ENCODE results near the gene CNTNAP5.

The CNTNAP5 gene

DNA sequence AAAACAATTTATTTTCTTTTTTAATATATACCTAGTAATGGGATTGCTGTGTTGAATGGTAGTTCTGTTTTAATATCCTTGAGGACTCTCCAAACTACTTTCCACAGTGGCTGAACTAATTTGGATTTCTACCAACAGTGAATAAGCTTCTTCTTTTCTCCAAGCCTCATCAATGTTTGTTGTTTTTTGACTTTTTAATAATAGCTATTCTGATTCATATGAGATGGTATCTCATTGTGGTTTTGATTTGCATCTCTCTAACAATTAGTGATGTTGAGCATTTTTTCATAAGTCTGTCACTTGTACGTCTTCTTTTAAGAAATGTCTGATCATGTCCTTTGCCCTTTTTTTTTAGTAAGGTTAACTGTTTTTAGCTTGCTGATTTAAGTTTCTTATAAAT, 863.3 kb downstream of the CNTNAP5 start:
- no peaks in the 10 kb centered on the region; the same call in 1 of the 2 replicates for H3K9me2 ChIP-seq (replicated peaks; ENCODE audit: low read depth, low read length)
- no peaks in the 10 kb centered on the region for H3K4me1 ChIP-seq (ENCODE audit: insufficient read depth, low read length, poor library complexity, severe bottlenecking)
- TF ChIP-seq, protein P1, sequence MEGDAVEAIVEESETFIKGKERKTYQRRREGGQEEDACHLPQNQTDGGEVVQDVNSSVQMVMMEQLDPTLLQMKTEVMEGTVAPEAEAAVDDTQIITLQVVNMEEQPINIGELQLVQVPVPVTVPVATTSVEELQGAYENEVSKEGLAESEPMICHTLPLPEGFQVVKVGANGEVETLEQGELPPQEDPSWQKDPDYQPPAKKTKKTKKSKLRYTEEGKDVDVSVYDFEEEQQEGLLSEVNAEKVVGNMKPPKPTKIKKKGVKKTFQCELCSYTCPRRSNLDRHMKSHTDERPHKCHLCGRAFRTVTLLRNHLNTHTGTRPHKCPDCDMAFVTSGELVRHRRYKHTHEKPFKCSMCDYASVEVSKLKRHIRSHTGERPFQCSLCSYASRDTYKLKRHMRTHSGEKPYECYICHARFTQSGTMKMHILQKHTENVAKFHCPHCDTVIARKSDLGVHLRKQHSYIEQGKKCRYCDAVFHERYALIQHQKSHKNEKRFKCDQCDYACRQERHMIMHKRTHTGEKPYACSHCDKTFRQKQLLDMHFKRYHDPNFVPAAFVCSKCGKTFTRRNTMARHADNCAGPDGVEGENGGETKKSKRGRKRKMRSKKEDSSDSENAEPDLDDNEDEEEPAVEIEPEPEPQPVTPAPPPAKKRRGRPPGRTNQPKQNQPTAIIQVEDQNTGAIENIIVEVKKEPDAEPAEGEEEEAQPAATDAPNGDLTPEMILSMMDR (conservative IDR thresholded peaks at IDR 0.05; ENCODE audit: low read length) = no peak
- TF ChIP-seq EZH2phosphoT487 (IDR thresholded peaks at IDR 0.05; ENCODE audit: borderline replicate concordance) = no peak
- H3K79me2 ChIP-seq (ENCODE audit: insufficient read depth, low read length) = no peaks in the 10 kb centered on the region
- no peaks in the 10 kb centered on the region for H4K20me1 ChIP-seq (ENCODE audit: insufficient read depth, low read length, poor library complexity, severe bottlenecking)
- no peak overlapping the region for H3K4me2 ChIP-seq (ENCODE audit: low read depth, low read length, poor library complexity, severe bottlenecking)
- no peaks in the 10 kb centered on the region for H3K27me3 ChIP-seq (ENCODE audit: insufficient read depth, low read length, poor library complexity, severe bottlenecking)
- H2AFZ ChIP-seq (ENCODE audit: low read length) = no peak overlapping the region
- no peak overlapping the region for H3K4me3 ChIP-seq (ENCODE audit: low read length, poor library complexity, severe bottlenecking)
- H3K9ac ChIP-seq (ENCODE audit: low read depth, low read length, poor library complexity, severe bottlenecking) = no peak overlapping the region
- no peaks in the 10 kb centered on the region for H3K9me3 ChIP-seq (ENCODE audit: insufficient read depth, low read depth, low read length)
- H3K36me3 ChIP-seq (ENCODE audit: insufficient read depth, low read length) = no peaks in the 10 kb centered on the region
- H3F3A ChIP-seq (ENCODE audit: low read depth) = no peaks in the 10 kb centered on the region

DNA sequence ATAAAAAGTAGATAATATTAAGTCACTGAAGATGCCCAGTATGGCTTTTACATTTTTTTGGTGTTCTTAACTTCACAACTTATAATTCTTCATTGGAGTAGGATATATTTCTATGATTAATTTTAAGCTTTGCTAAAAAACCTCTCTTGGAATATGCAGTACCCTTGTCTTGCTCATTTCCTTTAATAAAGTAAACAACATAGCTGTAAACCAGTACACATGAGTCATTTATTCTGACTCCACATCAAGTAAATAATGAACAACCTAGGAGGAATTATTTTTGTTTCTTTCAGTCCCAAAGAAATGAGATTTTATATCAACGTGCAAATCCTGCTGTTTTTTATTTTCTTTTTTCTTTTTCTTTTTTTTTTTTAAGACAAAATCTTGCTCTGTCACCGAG, 869.1 kb downstream of the CNTNAP5 start:
- no peaks in the 10 kb centered on the region for H3F3A ChIP-seq (ENCODE audit: low read depth)
- TF ChIP-seq, protein P1 (conservative IDR thresholded peaks at IDR 0.05; ENCODE audit: low read length) = no peak
- TF ChIP-seq EZH2phosphoT487 (IDR thresholded peaks at IDR 0.05; ENCODE audit: borderline replicate concordance) = no peak

DNA sequence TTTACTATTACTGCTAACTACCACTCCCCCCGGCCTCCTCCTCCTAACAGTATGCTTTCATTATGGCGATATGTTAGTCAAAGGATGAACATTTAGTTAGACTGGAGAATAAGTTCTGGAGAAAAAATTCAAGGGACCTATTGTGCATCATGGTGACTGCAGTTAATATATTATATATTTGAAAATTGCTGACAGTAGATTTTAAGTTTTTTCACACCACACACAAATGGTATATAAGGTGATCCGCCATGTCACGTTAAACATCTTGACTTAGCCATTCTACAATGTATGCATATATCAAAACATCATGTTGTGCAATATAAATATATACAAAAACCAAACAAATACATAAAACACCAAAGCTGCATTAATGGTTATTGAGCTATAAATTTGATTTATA, 873.7 kb downstream of the CNTNAP5 start:
- no peaks in the 10 kb centered on the region for H3K9me3 ChIP-seq (ENCODE audit: insufficient read depth, low read depth, low read length)
- no peaks in the 10 kb centered on the region for H3F3A ChIP-seq (ENCODE audit: low read depth)
- no peaks in the 10 kb centered on the region for H4K20me1 ChIP-seq (ENCODE audit: insufficient read depth, low read length, poor library complexity, severe bottlenecking)
- H2AFZ ChIP-seq (ENCODE audit: low read length) = no peak overlapping the region
- no peaks in the 10 kb centered on the region for H3K36me3 ChIP-seq (ENCODE audit: insufficient read depth, low read length)
- H3K4me2 ChIP-seq (ENCODE audit: low read depth, low read length, poor library complexity, severe bottlenecking) = no peak overlapping the region
- no peak overlapping the region for H3K4me3 ChIP-seq (ENCODE audit: low read length, poor library complexity, severe bottlenecking)
- no peak for TF ChIP-seq EZH2phosphoT487 (IDR thresholded peaks at IDR 0.05; ENCODE audit: borderline replicate concordance)
- TF ChIP-seq, protein P1 (conservative IDR thresholded peaks at IDR 0.05; ENCODE audit: low read length) = no peak
- H3K9ac ChIP-seq (ENCODE audit: low read depth, low read length, poor library complexity, severe bottlenecking) = no peak overlapping the region
- H3K9me2 ChIP-seq (replicated peaks; ENCODE audit: low read depth, low read length) = no peaks in the 10 kb centered on the region
- H3K79me2 ChIP-seq (ENCODE audit: insufficient read depth, low read length) = no peaks in the 10 kb centered on the region
- no peaks in the 10 kb centered on the region for H3K4me1 ChIP-seq (ENCODE audit: insufficient read depth, low read length, poor library complexity, severe bottlenecking)
- H3K27me3 ChIP-seq (ENCODE audit: insufficient read depth, low read length, poor library complexity, severe bottlenecking) = no peaks in the 10 kb centered on the region

More for the DNA sequence above, 869.1 kb downstream of the CNTNAP5 start:
- Histone ChIP-seq H3K9me3 (ENCODE audit: insufficient read depth, low read depth, low read length) (no peaks in the 10 kb centered on the region), H3K27me3 (ENCODE audit: insufficient read depth, low read length, poor library complexity, severe bottlenecking) (no peaks in the 10 kb centered on the region), H3K4me3 (ENCODE audit: low read length, poor library complexity, severe bottlenecking) (no peak overlapping the region), H3K9me2 (replicated peaks; ENCODE audit: low read depth, low read length) (no peaks in the 10 kb centered on the region), H4K20me1 (ENCODE audit: insufficient read depth, low read length, poor library complexity, severe bottlenecking) (no peaks in the 10 kb centered on the region), H3K36me3 (ENCODE audit: insufficient read depth, low read length) (no peaks in the 10 kb centered on the region), H3K4me2 (ENCODE audit: low read depth, low read length, poor library complexity, severe bottlenecking) (no peak overlapping the region), H2AFZ (ENCODE audit: low read length) (no peak overlapping the region), H3K4me1 (ENCODE audit: insufficient read depth, low read length, poor library complexity, severe bottlenecking) (no peaks in the 10 kb centered on the region), H3K79me2 (ENCODE audit: insufficient read depth, low read length) (no peaks in the 10 kb centered on the region), H3K9ac (ENCODE audit: low read depth, low read length, poor library complexity, severe bottlenecking) (no peak overlapping the region)
